Epithelial cell of esophagus (primary cell): ENCODE results near the gene ZNF780B.

ENCODE experiments used
- DNase-seq: peaks from one replicate; pipeline ENCODE4 v3.0.0; 2010; ENCODE audit warnings: low read depth
- H3K4me3 ChIP-seq: 2 replicates; pipeline ENCODE4 v1.5.1; 2011; ENCODE audit warnings: mild to moderate bottlenecking, low read length, control low read depth
- CTCF ChIP-seq: IDR thresholded peaks from 2 replicates; pipeline ENCODE4 v1.5.1; 2011; ENCODE audit warnings: low read depth, mild to moderate bottlenecking, low read length, control low read depth, inconsistent platforms; ENCODE audit not compliant: insufficient read depth; ENCODE audit errors: missing control alignments

ZNF780B gene

GRCh38 chr19:39996218-39996810 is 59.7 kb downstream of the ZNF780B start:
- peak overlapping the region; percentile 95 for H3K4me3 ChIP-seq
- TF ChIP-seq CTCF, result no peak
- DNase-seq, result peak; percentile 70

GRCh38 chr19:39995794-39996193 is 60.2 kb downstream of the ZNF780B start:
- no peak for DNase-seq
- peak overlapping the region; percentile 95 for H3K4me3 ChIP-seq
- TF ChIP-seq CTCF, result no peak

GRCh38 chr19:39994361-39994760 is 61.7 kb downstream of the ZNF780B start:
- DNase-seq, result no peak
- no peak for TF ChIP-seq CTCF
- H3K4me3 ChIP-seq, result no peak overlapping the region

GRCh38 chr19:39993605-39994004 is 62.4 kb downstream of the ZNF780B start:
- no peak overlapping the region for H3K4me3 ChIP-seq
- no peak for TF ChIP-seq CTCF
- DNase-seq, result no peak

- no peak overlapping the region for H3K4me3 ChIP-seq
- no peak for TF ChIP-seq CTCF
- DNase-seq, result no peak
These were observed 68.4 kb downstream of the ZNF780B start for GRCh38 chr19:39987596-39987995.

DNA sequence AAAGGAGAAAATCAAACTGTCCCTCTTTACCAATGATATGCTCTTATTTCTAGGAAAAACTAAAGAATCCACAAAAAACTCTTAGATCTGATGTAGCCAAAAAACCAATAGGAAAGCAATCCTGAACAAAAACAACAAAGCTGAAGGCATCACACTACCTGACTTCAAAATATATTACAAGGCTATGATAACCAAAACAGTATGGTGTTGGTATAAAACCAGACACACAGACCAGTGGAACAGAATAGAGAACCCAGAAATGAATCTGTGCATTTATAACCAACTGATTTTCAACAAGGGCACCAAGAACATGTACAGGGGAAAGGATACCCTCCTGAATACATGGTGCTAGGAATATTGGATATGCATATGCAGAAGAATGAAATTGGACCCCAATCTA is 68.9 kb downstream of the ZNF780B start:
- no peak for TF ChIP-seq CTCF
- no peak for DNase-seq
- H3K4me3 ChIP-seq, result no peak overlapping the region

- TF ChIP-seq CTCF, result no peak
- DNase-seq, result no peak
- no peak overlapping the region for H3K4me3 ChIP-seq
These were observed 69.4 kb downstream of the ZNF780B start for GRCh38 chr19:39986643-39987042.
